GM18511 (cell line): Measurements from ENCODE around the gene NUP214.
"Not testable (repeated sequence)": the region's sequence is repeated elsewhere in the genome, so short reads cannot be mapped to it uniquely, and the experiment has no call there.

ENCODE experiments used
- ATAC-seq: cut with Tn5 transposase; IDR thresholded peaks from one replicate; pipeline ENCODE4 v1.9.1; 2021; ENCODE audit warnings: mild to moderate bottlenecking, moderate library complexity; ENCODE audit not compliant: unreplicated experiment

The NUP214 gene

GRCh38 chr9:131191032-131191431 lies 65.6 kb downstream of the NUP214 start:
- ATAC-seq, result not testable (repeated sequence)

GRCh38 chr9:131191857-131192256 lies 66.5 kb downstream of the NUP214 start:
- ATAC-seq, result no peak

- no peak for ATAC-seq
Observed at GRCh38 chr9:131193051-131193450, 67.7 kb downstream of the NUP214 start.

- ATAC-seq, result no peak
Observed at GRCh38 chr9:131194762-131195161, 69.4 kb downstream of the NUP214 start.

GRCh38 chr9:131197160-131197911 lies 72.0 kb downstream of the NUP214 start:
- no peak for ATAC-seq

- ATAC-seq, result no peak
Observed at GRCh38 chr9:131198041-131198715, 72.8 kb downstream of the NUP214 start.

GRCh38 chr9:131201856-131202255 lies 76.5 kb downstream of the NUP214 start:
- no peak for ATAC-seq

- no peak for ATAC-seq
Observed at GRCh38 chr9:131203431-131204218, 78.2 kb downstream of the NUP214 start.

- ATAC-seq, result no peak
Observed at GRCh38 chr9:131204285-131204684, 78.9 kb downstream of the NUP214 start.

GRCh38 chr9:131206495-131206894 lies 81.1 kb downstream of the NUP214 start:
- no peak for ATAC-seq

GRCh38 chr9:131211920-131212319 lies 86.5 kb downstream of the NUP214 start:
- ATAC-seq, result not testable (repeated sequence)

- no peak for ATAC-seq
Observed at GRCh38 chr9:131214286-131214856, 89.0 kb downstream of the NUP214 start.

- ATAC-seq, result no peak
Observed at GRCh38 chr9:131214876-131215275, 89.5 kb downstream of the NUP214 start.

GRCh38 chr9:131216806-131217205 lies 91.4 kb downstream of the NUP214 start:
- ATAC-seq, result no peak

GRCh38 chr9:131217331-131218031 lies 92.1 kb downstream of the NUP214 start:
- no peak for ATAC-seq

- no peak for ATAC-seq
Observed at GRCh38 chr9:131218370-131218769, 93.0 kb downstream of the NUP214 start.

- no peak for ATAC-seq
Observed at GRCh38 chr9:131220485-131220884, 95.1 kb downstream of the NUP214 start.

- ATAC-seq, result no peak
Observed at GRCh38 chr9:131222460-131222859, 97.1 kb downstream of the NUP214 start.

GRCh38 chr9:131226226-131226625 lies 100.8 kb downstream of the NUP214 start:
- no peak for ATAC-seq

- no peak for ATAC-seq
Observed at GRCh38 chr9:131227112-131227958, 101.9 kb downstream of the NUP214 start.
